ENCODE results near the gene FMN2.
"Not testable (repeated sequence)": the region's sequence is repeated elsewhere in the genome, so short reads cannot be mapped to it uniquely, and the experiment has no call there.

FMN2 gene

DNA sequence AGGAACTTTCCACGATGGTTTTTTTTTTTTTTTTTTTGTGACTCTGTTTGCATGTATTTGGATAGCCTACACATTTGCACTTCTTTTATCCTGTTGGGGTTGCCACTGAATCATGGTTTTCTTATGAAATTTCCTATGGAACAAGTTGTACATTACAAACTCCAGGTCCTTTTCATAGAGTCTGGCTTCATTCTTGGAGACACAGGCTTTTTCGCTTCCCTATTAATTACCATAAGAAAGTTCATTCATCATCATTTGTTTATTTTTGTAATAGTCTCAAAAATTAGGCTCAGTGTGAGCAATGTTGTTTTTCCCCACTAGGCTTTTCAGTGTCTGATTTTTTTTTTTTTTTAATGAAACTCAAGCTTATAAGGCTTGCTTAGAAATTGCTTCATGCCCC lies 179.4 kb downstream of the FMN2 start:
- no peak overlapping the region for H3K27ac Mint-ChIP-seq
- DNase-seq (ENCODE audit: low spot score in 2 of 2) (no peak), ATAC-seq (no peak)
- H3K9me3 Mint-ChIP-seq, result peaks cover 11% of the 10 kb centered on the region
- H3K4me3 Mint-ChIP-seq, result no peak overlapping the region
- H3K36me3 Mint-ChIP-seq, result no peaks in the 10 kb centered on the region
- H3K4me1 Mint-ChIP-seq, result no peaks in the 10 kb centered on the region

DNA sequence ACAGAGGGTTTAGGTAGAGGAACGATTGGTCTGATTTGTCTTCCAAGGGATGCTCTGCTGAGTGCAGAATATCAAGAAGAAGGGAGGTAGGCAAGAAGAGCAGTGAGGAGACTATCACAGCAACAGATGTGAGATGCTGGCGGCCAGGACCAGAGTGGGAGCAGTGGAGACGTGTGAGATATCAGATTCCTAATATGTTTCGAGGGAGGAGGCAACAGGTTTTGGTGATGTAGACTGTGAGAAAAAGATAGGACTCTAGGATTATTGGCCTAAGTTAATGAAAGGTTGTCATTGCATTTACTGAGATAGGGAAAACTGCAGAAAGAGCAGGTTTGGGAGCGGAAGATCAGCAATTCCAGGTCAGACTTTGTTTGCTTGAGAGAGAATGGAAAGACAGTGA lies 182.9 kb downstream of the FMN2 start:
- DNase-seq (ENCODE audit: low spot score in 2 of 2) (no peak), ATAC-seq (no peak)
- no peaks in the 10 kb centered on the region for H3K4me1 Mint-ChIP-seq
- no peak overlapping the region for H3K4me3 Mint-ChIP-seq
- no peaks in the 10 kb centered on the region for H3K36me3 Mint-ChIP-seq
- H3K9me3 Mint-ChIP-seq, result peaks cover 16% of the 10 kb centered on the region
- H3K27ac Mint-ChIP-seq, result no peak overlapping the region

DNA sequence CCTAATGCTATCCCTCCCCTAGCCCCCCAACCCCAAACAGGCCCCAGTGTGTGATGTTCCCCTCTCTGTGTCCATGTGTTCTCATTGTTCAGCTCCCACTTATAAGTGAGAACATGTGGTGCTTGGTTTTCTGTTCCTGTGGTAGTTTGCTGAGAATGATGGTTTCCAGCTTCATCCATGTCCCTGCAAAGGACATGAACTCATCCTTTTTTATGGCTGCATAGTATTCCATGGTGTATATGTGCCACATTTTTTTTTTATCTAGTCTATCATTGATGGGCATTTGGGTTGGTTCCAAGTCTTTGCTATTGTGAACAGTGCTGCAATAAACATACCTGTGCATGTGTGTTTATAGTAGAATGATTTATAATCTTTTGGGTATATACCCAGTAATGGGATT lies 183.5 kb downstream of the FMN2 start:
- H3K36me3 Mint-ChIP-seq; H3K4me1 Mint-ChIP-seq; H3K4me3 Mint-ChIP-seq; H3K27ac Mint-ChIP-seq; DNase-seq (ENCODE audit: low spot score in 2 of 2); ATAC-seq: not testable (repeated sequence)
- H3K9me3 Mint-ChIP-seq, result peaks cover 16% of the 10 kb centered on the region

DNA sequence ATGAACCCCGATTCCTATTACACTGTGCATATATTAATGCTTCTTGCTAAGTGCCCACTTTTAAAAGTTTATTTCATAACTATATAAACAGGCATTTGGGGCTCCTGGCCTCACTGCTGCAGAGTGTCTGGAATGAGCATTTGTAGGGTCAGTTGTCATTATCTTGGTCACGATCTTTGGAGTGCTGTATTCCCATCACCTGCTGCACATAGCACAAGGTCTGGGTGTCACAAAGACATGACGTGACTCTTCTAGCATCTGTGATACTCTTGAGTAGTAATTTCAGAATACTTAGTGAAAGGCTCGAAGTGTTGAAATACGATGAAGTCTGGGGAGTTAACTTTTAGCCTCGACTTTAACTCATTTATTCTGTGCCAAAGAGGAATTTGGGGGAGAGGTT lies 186.4 kb downstream of the FMN2 start:
- H3K4me1 Mint-ChIP-seq, result no peaks in the 10 kb centered on the region
- H3K9me3 Mint-ChIP-seq, result peaks cover 16% of the 10 kb centered on the region
- DNase-seq (ENCODE audit: low spot score in 2 of 2), result no peak
- no peaks in the 10 kb centered on the region for H3K36me3 Mint-ChIP-seq
- no peak overlapping the region for H3K27ac Mint-ChIP-seq
- H3K4me3 Mint-ChIP-seq, result no peak overlapping the region
- no peak for ATAC-seq

DNA sequence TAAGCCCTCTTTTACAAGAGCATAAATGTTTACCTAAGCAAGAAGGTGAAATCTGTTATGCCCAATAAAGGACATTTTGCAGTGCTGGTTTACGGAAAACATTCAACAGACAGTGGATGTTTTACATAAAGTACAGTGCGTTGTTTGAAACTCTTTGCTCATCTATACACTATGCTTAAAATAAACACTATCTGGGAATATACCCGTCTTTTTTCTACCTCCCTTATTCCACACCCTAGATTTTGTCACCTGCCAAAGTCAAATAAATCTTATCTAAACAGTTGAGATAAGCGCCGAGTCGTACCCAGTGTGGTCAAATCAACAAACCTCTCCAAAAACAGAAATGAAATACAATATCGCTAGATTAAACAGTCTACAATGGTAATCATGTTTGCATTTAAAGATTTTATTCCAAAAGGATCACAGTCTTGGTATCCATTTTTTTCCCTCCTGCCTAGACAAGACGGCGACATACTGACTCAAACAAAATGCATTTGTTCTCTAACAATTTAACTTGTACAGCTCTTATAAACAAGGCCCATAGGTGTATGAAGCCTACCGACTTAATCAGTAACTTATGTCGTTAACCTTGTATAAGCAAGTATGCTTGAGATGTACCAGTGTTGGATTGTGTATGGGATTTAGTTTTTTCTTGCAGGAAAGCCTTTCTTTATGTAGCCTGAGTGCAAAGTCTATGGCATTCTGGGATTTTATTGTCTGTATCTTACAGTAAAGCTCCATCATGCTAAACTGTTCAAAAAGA lies 189.1 kb downstream of the FMN2 start:
- DNase-seq (ENCODE audit: low spot score in 2 of 2) (no peak), ATAC-seq (no peak)
- peaks cover 12% of the 10 kb centered on the region for H3K9me3 Mint-ChIP-seq
- no peaks in the 10 kb centered on the region for H3K4me1 Mint-ChIP-seq
- no peaks in the 10 kb centered on the region for H3K36me3 Mint-ChIP-seq
- no peak overlapping the region for H3K27ac Mint-ChIP-seq
- no peak overlapping the region for H3K4me3 Mint-ChIP-seq

DNA sequence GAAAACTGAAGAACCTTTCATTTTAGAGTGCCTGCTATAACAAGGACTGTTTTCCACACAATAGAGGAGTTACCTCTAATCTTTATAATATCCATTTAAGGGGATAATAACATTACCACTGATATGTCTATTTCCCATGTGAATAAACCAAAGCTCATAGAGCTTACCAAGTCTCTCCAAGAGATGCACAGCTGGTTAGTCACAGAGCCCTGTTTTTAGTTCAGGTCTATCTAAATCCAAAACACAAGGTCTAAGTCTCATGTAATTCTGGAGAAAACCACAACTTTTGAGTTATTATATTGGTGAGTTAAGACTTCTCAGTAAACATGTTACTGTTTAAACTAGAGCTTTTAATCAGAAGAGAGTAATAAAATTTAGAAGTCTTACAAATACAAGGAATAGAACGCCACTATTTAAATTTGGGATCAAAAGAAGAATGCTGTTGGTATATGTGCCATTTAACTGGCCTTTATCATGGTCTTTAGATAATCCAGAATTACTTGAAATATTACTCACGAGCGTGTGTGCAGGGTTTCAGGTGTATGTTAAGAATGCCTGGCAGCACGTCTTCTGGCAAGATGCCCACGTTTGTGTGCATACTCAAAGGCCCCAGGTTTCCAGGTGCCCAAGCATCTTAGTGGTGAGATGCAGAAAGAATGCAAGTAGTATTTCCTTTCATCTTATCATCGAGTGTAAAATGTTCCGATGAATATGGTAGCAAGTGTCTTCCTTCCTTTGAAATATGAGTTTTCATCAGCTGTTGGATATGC lies 190.6 kb downstream of the FMN2 start:
- DNase-seq (ENCODE audit: low spot score in 2 of 2), result no peak
- H3K4me3 Mint-ChIP-seq, result no peak overlapping the region
- H3K9me3 Mint-ChIP-seq, result peaks cover 9% of the 10 kb centered on the region
- no peak for ATAC-seq
- no peaks in the 10 kb centered on the region for H3K4me1 Mint-ChIP-seq
- H3K27ac Mint-ChIP-seq, result no peak overlapping the region
- H3K36me3 Mint-ChIP-seq, result no peaks in the 10 kb centered on the region

DNA sequence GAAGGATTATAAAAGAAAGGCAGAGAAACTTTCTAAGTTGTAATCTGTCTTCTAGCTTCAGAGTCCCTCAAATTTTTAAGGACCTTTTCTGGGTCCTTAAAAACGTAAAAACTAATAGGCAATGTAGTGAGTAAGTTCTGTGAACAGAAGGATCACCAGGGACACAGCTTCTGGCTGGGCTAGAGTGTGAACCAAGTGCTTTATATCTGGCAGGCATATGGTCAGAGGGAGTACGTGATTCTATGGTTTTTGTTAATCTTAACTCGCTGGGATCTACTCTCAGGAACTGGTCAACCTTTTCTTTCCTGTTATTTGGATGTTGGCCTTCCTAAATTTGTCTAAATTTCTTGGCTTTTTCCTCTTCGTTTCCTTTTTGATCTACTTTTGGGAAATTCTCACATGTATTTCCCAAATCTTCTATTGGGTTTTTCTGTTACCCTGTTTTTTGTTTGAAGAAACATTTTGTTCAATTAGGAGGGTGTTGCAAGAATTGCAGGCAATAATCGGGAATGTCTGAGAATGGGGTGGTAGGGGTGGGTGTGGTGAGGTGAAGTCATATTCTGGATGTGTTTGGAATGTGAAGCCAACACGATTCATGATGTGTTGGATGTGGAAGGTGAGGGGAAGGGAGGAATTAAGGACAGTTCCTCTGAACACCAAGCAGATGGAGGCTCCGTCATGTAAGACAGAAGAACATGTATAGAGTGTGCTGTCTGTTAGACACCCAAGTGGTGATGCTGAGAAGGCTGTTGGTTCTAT lies 193.2 kb downstream of the FMN2 start:
- Mint-ChIP-seq H3K4me3 (no peak overlapping the region), H3K4me1 (no peaks in the 10 kb centered on the region), H3K36me3 (no peaks in the 10 kb centered on the region), H3K27ac (no peak overlapping the region), H3K9me3 (peaks cover 6% of the 10 kb centered on the region)
- ATAC-seq, result no peak
- no peak for DNase-seq (ENCODE audit: low spot score in 2 of 2)

DNA sequence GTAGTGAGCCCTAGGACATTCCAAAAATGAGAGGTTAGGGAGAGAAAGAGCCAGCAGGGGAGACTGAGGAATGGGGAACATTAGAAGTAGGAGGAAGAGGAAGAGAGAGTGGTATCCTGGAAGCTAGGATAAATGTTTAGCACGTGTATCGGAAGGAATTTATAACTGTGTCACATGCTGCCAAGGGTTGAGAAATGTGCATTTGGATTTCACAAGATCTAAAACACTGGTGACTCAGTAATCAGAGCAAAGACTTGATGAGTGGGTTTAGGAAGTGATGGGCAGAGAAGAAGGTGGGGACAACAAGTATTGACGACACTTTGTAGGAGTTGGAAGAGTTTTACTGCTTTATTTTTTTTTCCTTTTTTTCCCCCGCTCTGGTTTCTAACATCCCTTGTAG lies 193.9 kb downstream of the FMN2 start:
- Mint-ChIP-seq H3K36me3 (no peaks in the 10 kb centered on the region), H3K4me1 (no peaks in the 10 kb centered on the region), H3K9me3 (peaks cover 6% of the 10 kb centered on the region), H3K27ac (no peak overlapping the region), H3K4me3 (no peak overlapping the region)
- DNase-seq (ENCODE audit: low spot score in 2 of 2), result no peak
- ATAC-seq, result no peak

DNA sequence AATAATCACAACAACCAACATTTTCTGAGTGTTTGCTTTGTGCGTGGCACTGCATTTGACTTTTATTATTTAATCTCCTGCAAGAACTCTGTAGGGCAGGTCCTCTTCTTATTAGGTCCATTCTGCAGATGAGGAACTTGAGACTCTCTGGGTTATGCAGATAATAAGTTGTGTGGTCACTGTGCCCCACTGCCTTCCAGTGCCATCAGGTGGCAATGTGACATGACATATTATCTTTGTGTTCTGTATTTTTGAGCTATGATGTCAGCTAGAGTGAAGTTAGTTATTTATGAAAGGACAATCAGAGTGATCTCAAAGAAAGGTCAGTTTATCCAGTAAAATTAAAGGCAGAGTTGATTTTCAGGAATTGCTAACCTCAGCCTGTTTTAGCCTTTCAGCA lies 196.0 kb downstream of the FMN2 start:
- Mint-ChIP-seq H3K36me3 (no peaks in the 10 kb centered on the region), H3K4me1 (no peaks in the 10 kb centered on the region), H3K4me3 (no peak overlapping the region), H3K27ac (no peak overlapping the region), H3K9me3 (peaks cover 6% of the 10 kb centered on the region)
- DNase-seq (ENCODE audit: low spot score in 2 of 2) (no peak), ATAC-seq (no peak)

DNA sequence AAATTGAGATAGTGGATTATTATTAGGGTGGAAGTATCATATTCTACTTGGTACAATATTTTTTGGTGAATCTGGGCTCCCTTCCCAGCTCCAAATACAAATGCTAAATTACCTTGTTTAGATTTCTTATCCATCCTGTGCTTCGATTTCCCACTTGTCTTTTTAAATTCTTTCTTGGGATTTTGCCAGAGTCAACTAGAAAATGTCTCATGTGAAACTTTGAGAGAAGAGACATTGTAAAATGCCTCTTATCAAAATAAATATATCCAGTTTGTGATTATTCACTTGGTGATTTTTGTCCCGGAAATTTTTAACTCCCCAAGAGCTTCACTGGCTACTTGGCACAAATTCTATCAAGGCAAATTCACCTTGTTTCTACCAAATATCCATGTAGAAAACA lies 202.0 kb downstream of the FMN2 start:
- Mint-ChIP-seq H3K36me3 (no peaks in the 10 kb centered on the region), H3K4me1 (no peaks in the 10 kb centered on the region), H3K9me3 (peaks cover 4% of the 10 kb centered on the region), H3K4me3 (no peak overlapping the region), H3K27ac (no peak overlapping the region)
- DNase-seq (ENCODE audit: low spot score in 2 of 2) (no peak), ATAC-seq (no peak)

DNA sequence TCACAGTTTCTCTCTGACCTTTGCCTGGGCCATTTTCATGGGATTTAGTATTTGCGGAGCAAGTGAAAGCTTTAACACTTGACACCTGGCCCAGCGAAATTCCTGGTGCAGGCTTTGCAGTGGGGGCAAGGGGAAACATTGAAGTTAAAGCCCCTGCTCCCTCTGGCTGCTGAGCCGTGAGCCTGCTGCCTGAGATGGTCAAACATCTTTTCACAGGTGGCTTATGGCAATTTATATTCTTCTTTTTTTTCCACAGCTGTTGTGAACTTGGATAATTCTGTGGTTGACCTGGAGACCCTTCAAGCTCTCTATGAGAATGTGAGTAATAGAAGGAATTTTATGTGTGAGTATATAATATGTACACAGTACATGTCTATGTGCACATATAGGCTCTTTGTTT lies 202.9 kb downstream of the FMN2 start:
- DNase-seq (ENCODE audit: low spot score in 2 of 2), result no peak
- H3K9me3 Mint-ChIP-seq, result peaks cover 4% of the 10 kb centered on the region
- no peaks in the 10 kb centered on the region for H3K4me1 Mint-ChIP-seq
- H3K36me3 Mint-ChIP-seq, result no peaks in the 10 kb centered on the region
- no peak overlapping the region for H3K27ac Mint-ChIP-seq
- H3K4me3 Mint-ChIP-seq, result no peak overlapping the region
- ATAC-seq, result no peak

DNA sequence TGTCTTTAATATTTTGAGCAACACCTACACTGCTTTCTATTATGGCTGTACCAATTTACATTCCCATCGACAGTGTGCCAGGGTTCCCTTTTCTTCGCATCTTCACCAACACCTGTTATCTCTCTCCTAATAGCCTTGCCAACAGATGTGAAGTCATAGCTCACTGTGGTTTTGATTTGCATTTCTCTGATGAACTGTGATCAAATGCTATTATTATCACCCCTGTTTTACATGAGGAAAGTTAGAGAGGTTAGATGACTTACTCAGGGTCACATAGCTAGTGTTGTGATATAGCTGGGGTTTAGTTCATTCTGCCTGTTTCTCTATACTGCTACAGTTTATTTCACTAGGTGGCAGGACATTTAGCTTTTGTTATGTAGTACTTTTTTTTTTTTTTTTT lies 204.1 kb downstream of the FMN2 start:
- Mint-ChIP-seq H3K4me1 (no peaks in the 10 kb centered on the region), H3K9me3 (peaks cover 6% of the 10 kb centered on the region), H3K36me3 (no peaks in the 10 kb centered on the region), H3K4me3 (no peak overlapping the region), H3K27ac (no peak overlapping the region)
- DNase-seq (ENCODE audit: low spot score in 2 of 2) (no peak), ATAC-seq (no peak)

DNA sequence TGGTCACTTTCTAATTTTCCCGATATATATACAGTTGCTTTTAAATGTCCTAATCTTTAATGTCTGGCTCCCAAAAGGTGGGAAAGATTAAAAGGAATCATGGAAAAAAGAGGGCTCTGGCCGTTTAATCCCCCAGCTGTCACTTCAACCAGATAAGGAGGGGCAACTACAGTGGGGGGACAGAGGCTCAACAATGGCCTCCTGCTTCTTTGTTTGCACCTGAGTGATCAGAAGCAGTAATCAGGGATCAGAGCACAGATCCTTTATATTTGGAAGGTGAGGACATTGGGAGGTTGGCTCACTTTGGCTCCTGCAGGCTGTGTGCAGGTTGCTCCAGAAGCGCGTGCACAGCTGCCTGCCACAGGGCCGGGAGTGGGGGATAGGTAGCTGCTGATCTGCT lies 212.8 kb downstream of the FMN2 start:
- Mint-ChIP-seq H3K27ac (no peak overlapping the region), H3K4me1 (no peaks in the 10 kb centered on the region), H3K36me3 (no peaks in the 10 kb centered on the region), H3K4me3 (no peak overlapping the region), H3K9me3 (peaks cover 15% of the 10 kb centered on the region)
- DNase-seq (ENCODE audit: low spot score in 2 of 2) (no peak), ATAC-seq (no peak)

DNA sequence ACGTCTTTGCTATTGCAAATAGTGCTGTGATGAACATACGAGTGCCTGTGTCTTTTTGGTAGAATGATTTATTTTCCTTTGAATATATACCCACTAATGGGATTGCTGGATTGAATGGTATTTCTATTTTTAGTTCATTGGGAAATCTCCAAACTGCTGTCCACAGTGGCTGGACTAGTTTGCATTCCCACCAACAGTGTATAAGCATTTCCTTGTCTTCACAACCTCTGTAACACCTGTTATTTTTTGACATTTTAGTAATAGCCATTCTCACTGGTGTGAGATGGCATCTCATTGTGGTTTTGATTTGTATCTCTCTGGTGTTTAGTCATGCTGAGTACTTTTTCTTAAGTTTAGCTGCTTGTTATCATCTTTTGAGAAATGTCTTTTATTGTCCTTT lies 215.0 kb downstream of the FMN2 start:
- Mint-ChIP-seq H3K36me3 (no peaks in the 10 kb centered on the region), H3K4me3 (no peak overlapping the region), H3K9me3 (peaks cover 10% of the 10 kb centered on the region), H3K4me1 (no peaks in the 10 kb centered on the region), H3K27ac (no peak overlapping the region)
- DNase-seq (ENCODE audit: low spot score in 2 of 2) (no peak), ATAC-seq (no peak)

DNA sequence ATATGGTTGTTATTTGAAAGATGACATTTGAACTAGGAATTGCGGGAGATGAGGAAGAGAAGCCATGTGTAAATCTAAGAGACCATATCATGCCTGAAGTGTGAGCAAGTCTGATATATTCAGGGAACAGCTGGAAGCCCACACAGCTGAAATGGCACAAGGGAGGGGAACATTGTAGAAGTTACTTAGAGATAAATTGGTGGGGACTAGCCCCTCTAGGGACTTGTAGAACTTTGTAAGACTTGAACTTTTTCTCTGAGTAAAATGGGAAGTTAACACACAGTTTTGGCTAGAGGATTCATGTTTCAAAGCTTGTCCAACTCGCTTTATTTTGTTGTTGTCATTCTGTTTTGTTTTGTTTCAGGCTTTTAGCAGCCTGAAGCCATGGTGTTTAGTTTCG lies 216.4 kb downstream of the FMN2 start:
- Mint-ChIP-seq H3K27ac (no peak overlapping the region), H3K36me3 (no peaks in the 10 kb centered on the region), H3K4me3 (no peak overlapping the region), H3K4me1 (no peaks in the 10 kb centered on the region), H3K9me3 (peaks cover 10% of the 10 kb centered on the region)
- DNase-seq (ENCODE audit: low spot score in 2 of 2) (no peak), ATAC-seq (no peak)

DNA sequence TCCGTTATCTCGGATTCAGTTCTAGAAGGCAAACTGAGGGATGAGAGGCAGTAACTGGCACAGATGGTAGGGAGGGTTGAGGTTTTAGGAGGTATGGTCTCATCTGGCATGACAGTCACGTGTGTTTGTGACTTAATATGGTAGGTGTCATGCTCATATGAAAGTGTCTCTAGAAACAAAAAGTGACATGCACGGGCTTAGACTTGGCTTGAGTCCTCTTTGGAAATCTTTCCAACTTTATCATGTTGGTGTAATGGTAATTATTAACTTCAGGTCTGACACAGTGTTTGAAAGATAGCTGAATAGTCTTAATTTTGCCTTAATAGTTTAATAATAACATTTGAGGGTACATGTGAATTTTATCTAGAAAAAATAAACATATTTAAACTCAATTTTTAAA lies 218.1 kb downstream of the FMN2 start:
- no peaks in the 10 kb centered on the region for H3K36me3 Mint-ChIP-seq
- no peak overlapping the region for H3K27ac Mint-ChIP-seq
- peaks cover 7% of the 10 kb centered on the region for H3K9me3 Mint-ChIP-seq
- no peak for DNase-seq (ENCODE audit: low spot score in 2 of 2)
- H3K4me3 Mint-ChIP-seq, result no peak overlapping the region
- ATAC-seq, result no peak
- H3K4me1 Mint-ChIP-seq, result no peaks in the 10 kb centered on the region

Measured in stimulated activated effector memory CD8-positive, alpha-beta T cell treated with anti-CD3 and anti-CD28 coated beads, Interleukin-12 subunit alpha, Interleukin-12 subunit beta, amount 100 ng/mL, for 72 hours (primary cell).